HTR-8/SVneo (cell line): ENCODE results near the gene RFTN1.
A peak's percentile ranks its signal among the peaks of the same experiment; 100 is the strongest.

ENCODE experiments used
- DNase-seq: peaks from one replicate; pipeline ENCODE4 v3.0.0; 2011; ENCODE audit warnings: low spot score, mixed read lengths; ENCODE audit not compliant: insufficient read length
- FAIRE-seq: peaks from 2 replicates; lab custom pipeline; 2011; peaks lifted over from hg19 to GRCh38; lab: Jason Lieb, UNC

Gene RFTN1

GRCh38 chr3:16471897-16472296 lies 41.6 kb downstream of the RFTN1 start:
- FAIRE-seq (no peak), DNase-seq (no peak)

GRCh38 chr3:16470590-16470989 lies 42.9 kb downstream of the RFTN1 start:
- no peak for DNase-seq
- no peak for FAIRE-seq

DNA sequence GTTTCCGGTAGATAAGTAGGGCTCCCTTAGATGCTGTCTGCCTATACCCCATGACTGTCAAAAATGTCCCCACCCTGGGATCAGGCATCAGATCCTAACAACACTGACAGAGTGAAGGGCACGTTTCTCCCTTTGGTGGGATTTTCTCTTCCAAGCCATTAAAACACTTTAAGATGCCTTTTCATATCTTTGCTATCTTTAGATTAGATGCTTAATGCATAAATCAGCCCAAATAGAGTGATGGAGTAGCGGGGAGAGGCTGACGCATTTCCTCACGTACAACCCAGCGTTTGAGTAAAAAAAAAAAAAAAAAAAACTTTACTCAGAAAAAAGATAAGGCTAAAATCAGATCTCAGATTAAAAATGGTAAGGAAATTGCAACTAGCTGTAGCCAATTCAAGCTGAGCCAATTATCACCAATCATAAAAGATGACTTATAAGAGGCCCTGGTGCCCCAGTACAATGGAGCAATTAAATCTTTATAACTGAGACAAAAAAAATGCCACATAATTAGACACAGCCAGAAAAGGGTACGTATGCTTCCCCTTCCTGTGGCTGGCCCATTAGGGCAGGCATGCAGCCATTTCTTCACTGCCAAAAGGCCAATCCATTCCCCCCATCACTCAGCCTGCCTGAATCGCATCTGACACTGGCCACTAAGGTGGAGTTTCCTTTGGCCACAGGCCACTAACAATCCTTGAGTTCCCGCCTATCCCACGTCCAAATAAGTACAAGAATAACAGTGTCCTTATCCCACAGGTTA lies 45.0 kb downstream of the RFTN1 start:
- no peak for FAIRE-seq
- no peak for DNase-seq

DNA sequence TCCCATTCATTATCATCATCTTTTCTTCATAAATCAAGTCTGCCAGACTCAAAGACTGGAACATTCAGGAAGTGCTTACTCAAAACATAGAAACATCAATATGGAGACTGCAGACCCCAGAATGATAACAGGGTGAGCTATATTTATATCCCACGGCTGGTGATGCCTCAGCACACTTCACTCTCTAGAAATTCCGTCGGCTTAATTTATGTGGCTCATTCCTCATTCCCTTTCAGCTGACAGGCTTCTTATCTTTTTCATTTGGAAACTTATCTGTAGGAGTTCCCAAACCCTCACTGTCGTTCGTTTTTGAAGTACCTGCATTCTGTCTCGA lies 45.5 kb downstream of the RFTN1 start:
- no peak for FAIRE-seq
- DNase-seq, result no peak

DNA sequence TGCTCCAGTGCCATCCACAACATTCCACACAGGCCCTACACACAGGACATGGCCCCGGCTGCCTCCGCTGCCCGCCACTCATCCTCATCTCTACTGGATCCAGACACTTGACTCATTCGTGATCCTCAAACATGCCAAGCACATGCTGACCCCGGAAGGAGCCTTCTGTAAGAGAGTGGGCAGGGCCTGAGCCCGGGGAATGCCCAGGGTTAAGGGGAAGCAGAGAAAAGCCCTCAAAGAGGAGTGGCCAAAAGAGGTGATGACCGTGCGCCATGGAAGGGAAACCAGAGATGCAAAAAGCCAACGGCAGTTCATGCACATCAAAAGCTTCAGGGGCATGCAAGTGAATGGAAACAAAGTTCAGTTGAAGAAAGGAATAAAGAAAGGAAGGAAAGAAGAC lies 46.1 kb downstream of the RFTN1 start:
- DNase-seq (no peak), FAIRE-seq (no peak)

DNA sequence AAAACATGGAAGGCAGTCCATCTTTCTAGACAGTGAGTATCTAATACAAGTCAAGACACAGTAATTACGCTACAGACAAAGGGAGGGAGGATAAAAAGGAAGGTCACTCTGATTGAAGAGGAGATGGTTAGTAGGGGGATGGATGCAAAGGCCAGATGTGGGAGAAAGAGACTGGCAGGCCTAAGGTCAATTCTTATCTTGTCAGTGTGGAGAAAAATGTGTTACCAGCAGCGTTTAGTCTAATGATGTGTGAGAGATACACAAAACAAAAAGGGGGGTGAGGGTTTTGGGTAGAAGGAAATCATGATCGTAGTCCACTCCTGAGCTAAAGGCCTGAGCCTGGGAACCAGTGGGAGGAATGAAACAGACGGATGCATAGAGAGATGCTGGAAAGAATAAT lies 46.7 kb downstream of the RFTN1 start:
- FAIRE-seq (no peak), DNase-seq (no peak)

DNA sequence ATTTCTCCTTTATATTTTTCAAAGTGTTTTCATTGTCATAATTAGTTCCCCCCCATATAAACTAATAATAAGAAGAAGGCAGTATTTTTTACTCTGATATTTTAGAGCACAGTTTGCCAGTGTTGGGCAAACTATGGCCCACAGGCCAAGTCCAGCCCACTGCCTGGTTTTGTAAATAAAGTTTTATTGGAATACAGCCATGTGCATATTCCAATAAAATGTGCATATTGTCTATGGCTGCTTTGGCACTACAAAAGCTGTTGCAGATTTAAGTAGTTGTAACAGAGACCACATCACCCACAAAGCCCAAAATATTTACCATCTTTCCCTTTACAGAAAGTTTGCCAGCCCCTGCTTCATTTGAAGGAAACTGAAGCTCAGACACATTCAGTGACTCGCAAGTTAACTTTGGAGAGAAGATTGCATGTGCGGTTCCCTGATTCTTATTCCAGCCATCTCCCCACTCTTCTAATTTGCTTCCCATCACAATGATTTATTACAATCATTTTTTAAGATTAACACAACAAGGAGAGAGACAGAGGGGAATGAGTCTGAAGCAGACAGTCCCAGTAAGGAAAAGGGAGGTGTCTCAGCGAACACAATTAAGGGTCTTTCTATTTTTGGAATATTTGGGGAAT lies 48.9 kb downstream of the RFTN1 start:
- no peak for FAIRE-seq
- DNase-seq, result no peak

DNA sequence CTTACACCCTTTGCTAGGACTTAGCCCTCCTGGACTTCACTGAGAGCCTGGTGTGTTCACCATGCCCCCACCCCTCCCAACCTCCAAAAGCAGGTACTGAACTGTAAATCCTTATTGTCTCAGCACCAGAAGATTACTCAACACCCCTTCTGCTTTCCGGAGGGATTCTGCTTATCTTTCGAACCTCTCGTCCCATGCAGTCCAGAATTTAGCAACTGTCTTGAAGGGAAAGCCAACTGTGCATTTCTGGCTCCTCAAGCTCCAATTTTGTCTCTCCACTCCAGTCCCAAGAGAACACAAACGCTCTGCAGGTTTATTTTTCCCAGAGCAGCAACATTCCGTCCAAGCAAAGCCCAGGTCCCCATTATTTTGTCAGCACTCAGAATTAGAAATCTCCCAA lies 49.6 kb downstream of the RFTN1 start:
- DNase-seq (no peak), FAIRE-seq (no peak)

- DNase-seq (no peak), FAIRE-seq (no peak)
Observed at GRCh38 chr3:16463119-16463518, 50.4 kb downstream of the RFTN1 start.

- FAIRE-seq (no peak), DNase-seq (no peak)
Observed at GRCh38 chr3:16462679-16463078, 50.8 kb downstream of the RFTN1 start.

GRCh38 chr3:16461463-16462245 lies 51.8 kb downstream of the RFTN1 start:
- FAIRE-seq, result no peak

GRCh38 chr3:16460886-16461285 lies 52.6 kb downstream of the RFTN1 start:
- FAIRE-seq (no peak), DNase-seq (no peak)

More at GRCh38 chr3:16461463-16462245, 51.8 kb downstream of the RFTN1 start:
- no peak for DNase-seq

DNA sequence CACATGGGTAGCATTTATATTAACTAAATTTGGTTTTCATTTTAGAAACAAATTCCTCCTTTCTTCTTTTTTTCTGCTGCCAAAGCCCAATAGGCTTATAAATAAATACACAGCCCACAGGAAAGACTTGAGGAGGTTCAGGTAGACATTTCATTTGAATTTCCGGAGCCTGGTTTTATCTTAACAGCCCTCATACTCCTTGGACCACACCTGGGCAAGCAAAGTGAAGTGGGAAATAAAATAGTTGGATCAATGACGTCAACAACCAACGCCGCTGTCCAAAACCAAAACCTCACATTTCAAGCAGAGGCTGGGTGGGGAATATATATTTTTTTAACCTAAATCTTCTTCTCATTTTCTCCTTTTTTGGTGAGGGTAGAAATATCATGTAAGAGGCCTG lies 53.2 kb downstream of the RFTN1 start:
- no peak for FAIRE-seq

DNA sequence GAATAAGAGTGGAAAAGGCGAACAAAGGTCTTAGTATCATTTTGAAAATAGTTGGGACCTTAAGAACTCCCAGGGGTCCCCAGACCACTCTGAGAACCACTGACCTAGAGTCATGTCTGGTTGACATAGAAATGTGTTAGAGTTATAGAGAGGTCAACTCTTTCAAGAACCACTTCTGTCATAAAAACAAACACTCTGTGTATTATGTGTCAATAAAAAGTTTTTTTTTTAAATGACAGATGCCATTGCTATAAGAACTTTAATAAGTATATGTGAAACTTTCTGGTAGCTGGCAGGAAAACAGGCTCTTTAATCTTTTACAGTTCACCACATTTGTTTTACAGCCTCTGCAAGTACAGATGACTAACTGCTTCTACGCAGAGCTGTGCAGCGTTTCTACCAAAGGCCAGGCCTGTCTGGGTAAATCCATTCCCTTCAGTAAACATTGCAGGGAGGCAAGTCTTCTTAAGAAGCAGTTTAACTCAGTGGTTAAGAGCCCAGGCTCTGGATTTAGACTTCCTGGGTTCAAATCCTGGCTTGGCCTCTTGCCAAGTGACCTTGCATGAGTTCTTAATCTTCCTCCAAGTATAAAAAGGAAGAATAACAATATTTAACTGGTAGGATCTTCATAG lies 56.6 kb downstream of the RFTN1 start:
- DNase-seq, result no peak
- FAIRE-seq, result no peak

More for the DNA sequence above, 53.2 kb downstream of the RFTN1 start:
- no peak for DNase-seq

- no peak for FAIRE-seq
- no peak for DNase-seq
Observed at GRCh38 chr3:16455966-16456365, 57.5 kb downstream of the RFTN1 start.

DNA sequence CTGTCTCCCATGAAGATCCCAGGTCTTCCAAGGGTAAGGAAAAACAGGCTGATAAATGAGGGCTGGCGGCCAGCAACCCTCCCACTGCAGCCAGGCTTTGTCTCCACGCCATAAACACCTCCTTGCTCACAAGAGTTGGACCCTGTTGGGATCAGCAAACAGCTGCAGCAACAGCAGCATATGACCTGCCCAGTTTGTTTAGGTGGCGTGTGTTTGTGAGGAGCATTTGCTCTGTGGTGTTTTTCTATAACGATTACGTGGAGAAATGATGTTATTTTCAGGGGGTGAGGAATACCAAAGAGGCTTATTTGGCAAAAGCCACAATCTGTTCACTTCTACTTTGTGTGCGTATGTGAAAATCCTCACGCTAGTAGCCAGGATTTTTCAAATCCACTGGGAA lies 58.5 kb downstream of the RFTN1 start:
- FAIRE-seq (no peak), DNase-seq (no peak)

DNA sequence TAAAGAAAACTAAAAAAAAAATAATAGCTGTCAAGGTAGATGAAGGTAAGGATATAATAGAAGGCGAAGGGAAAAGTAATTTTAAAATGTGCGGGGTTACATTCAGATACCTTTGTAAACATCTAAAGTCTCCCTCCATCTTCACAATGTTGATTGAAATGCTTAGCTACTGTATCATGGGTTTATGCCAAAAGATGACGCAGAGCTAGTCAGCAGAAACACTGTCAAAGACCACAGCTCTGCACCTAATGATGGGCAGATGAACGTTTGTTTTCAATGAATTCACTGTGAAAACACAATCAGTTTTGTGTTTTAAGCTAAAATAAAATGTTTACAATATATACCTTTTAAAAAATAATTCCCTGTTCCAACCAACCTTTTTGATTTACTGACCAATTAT lies 61.2 kb downstream of the RFTN1 start:
- DNase-seq (no peak), FAIRE-seq (peak; percentile 20)

DNA sequence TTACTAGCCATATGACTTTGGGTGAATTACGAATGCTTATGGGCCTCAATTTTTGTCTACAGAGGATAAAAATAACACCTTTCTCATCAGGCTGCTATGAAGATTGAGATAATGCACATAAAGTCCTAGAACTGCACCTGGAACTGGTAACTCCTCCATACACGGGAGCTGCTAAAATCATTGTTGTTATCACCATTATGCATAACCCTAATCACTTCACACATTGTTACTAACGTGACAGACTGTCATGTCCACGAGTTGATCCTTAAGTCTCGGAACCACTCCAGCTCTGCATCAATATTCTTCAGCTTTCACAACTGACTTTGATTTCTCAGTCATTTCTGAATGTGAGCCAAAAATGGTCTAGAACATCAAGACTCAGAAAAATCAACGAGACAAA lies 64.1 kb downstream of the RFTN1 start:
- peak; percentile 74 for FAIRE-seq
- no peak for DNase-seq

DNA sequence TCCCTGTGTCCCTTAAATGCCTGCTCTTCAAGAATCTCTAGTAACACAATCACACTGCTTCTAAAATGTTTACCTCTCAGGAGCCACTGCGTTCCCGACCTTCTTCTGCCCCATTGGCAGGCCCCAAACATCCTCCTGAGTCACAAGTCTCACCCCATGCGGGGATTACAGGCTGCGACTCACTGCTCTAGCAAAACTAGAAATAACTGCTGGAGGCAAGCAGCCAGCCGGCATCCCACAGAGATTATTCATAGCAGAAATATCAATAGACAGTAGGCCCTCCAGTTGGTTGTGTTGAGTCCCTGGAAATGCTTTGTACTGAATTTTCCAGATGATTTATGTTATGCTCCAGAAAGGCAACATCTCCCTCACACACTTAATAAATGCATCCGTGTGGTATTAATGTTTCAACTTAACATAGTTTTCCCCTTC lies 64.8 kb downstream of the RFTN1 start:
- FAIRE-seq (peak; percentile 26), DNase-seq (peak; percentile 59)

DNA sequence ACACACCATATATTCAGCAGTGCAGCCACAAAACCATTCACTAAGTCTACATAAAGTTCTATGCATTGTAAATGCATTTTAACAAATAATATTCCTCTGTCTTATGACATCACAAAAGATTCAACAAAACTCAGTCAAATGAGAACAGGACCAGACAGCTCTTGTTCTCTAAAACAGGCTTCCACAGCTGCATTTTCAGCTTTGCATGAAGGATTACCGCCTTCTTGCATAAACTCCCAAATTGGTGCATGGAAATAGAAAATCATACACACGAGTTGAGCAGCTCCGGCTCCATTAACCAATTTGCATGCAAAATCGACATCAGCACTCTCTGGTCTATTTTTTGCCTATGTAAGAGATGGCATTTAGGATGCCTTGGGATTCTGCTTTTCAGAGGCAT lies 66.4 kb downstream of the RFTN1 start:
- no peak for DNase-seq
- FAIRE-seq, result no peak

DNA sequence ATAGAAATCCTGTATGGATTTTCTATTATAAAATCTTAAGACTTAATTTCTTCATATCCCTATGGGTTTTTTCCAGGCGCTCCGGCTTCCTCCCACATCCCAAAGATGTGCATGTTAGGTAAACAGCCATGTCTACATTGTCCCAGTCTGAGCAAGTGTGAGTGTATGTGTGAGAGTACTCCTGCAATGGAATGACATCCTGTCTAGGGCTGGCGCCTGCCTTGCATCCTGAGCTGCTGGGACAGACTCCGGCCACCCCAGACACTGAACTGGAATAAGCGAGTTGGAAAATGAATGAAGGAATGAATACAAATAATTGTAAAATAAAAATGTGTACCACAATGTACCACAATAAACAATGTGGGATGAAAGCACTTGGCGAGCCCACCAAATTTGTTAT lies 69.2 kb downstream of the RFTN1 start:
- DNase-seq (no peak), FAIRE-seq (no peak)
